ENCODE data around the gene FRAS1. TPM values are rescaled to one million over a fixed set of nuclear protein-coding genes. Genes with fewer than 3 reads are reported as not detected.

FRAS1 gene
- polyA plus RNA-seq, 1 donor from 2014 or later: 2.8 TPM

GRCh38 chr4:78171482-78171881 lies 114.4 kb downstream of the FRAS1 start (continued):
- TF ChIP-seq REST (IDR thresholded peaks at IDR 0.05; ENCODE audit: borderline replicate concordance): no peak

- Histone ChIP-seq H3K9me3 (ENCODE audit: low read length) (no peaks in the 10 kb centered on the region), H3K9ac (ENCODE audit: low read length) (no peak overlapping the region), H3F3A (ENCODE audit: insufficient read depth, low read length, poor library complexity, severe bottlenecking) (no peaks in the 10 kb centered on the region), H3K4me3 (ENCODE audit: low read length) (no peak overlapping the region), H3K4me2 (ENCODE audit: low read length) (no peak overlapping the region), H2AFZ (ENCODE audit: low read depth, low read length) (no peak overlapping the region), H3K27ac (ENCODE audit: low read length) (no peak overlapping the region), H4K20me1 (ENCODE audit: insufficient read depth) (no peaks in the 10 kb centered on the region), H3K36me3 (ENCODE audit: insufficient read depth, low read length) (no peaks in the 10 kb centered on the region), H3K27me3 (ENCODE audit: insufficient read depth, low read depth, low read length) (no peaks in the 10 kb centered on the region), H3K9me2 (ENCODE audit: insufficient read depth, low read length) (no peaks in the 10 kb centered on the region), H3K79me2 (replicated peaks; ENCODE audit: insufficient read depth, low read length) (no peaks in the 10 kb centered on the region)
- TF ChIP-seq POLR2AphosphoS5 (IDR thresholded peaks at IDR 0.05): no peak
- TF ChIP-seq RAD21 (conservative IDR thresholded peaks at IDR 0.05): no peak
- TF ChIP-seq REST (IDR thresholded peaks at IDR 0.05; ENCODE audit: borderline replicate concordance): no peak
- TF ChIP-seq SMC3 (conservative IDR thresholded peaks at IDR 0.05; ENCODE audit: poor library complexity): no peak
- no peak for TF ChIP-seq TAF1 (IDR thresholded peaks at IDR 0.05; ENCODE audit: low read depth)
- no peak for TF ChIP-seq MXI1 (conservative IDR thresholded peaks at IDR 0.05; ENCODE audit: poor library complexity, severe bottlenecking)
- no peak for TF ChIP-seq EZH2 (IDR thresholded peaks at IDR 0.05; ENCODE audit: borderline replicate concordance, insufficient read depth, low read length, poor library complexity, severe bottlenecking)
- no peak for TF ChIP-seq EP300 (conservative IDR thresholded peaks at IDR 0.05; ENCODE audit: poor library complexity, severe bottlenecking)
- no peak for TF ChIP-seq CTCF (IDR thresholded peaks at IDR 0.05; ENCODE audit: poor library complexity, severe bottlenecking)
Measured at GRCh38 chr4:78174891-78175290, 117.8 kb downstream of the FRAS1 start.

Measured in neural cell (in vitro differentiated cells).